Umbilical cord (tissue), 1 donor: ENCODE measurements around the gene GBP5. TPM values are rescaled to one million over a fixed set of nuclear protein-coding genes. Genes with fewer than 3 reads are reported as not detected.

Experiments used
- total RNA-seq: library from RNA; depleted of rRNA; stranded (reverse); fragments of >200 nt; gene quantifications from one replicate; pipeline ENCODE4 v1.2.3, GENCODE V29; 2014; ENCODE audit warnings: low replicate concordance; ENCODE audit not compliant: insufficient read depth

Gene GBP5
- total RNA-seq, 1 donor from 2014 or later, result 3.9 TPM

Other genes starting within 250 kb of the GBP5 start
- gene GBP3, start 250.0 kb downstream of the GBP5 start, total RNA-seq, result 24.1 TPM
- gene GBP1, start 207.7 kb downstream of the GBP5 start, total RNA-seq, result 125 TPM
- gene GBP2, start 146.7 kb downstream of the GBP5 start, total RNA-seq, result 106 TPM
- not detected for gene GBP7, start 96.9 kb downstream of the GBP5 start, total RNA-seq
- gene GBP4, start 73.9 kb downstream of the GBP5 start, total RNA-seq, result 17.1 TPM
- gene GBP6, start 91.2 kb upstream of the GBP5 start, total RNA-seq, result 0.48 TPM